Measurements from ENCODE around the gene SGMS1.
A peak's percentile ranks its signal among the peaks of the same experiment; 100 is the strongest.

SGMS1 gene

DNA sequence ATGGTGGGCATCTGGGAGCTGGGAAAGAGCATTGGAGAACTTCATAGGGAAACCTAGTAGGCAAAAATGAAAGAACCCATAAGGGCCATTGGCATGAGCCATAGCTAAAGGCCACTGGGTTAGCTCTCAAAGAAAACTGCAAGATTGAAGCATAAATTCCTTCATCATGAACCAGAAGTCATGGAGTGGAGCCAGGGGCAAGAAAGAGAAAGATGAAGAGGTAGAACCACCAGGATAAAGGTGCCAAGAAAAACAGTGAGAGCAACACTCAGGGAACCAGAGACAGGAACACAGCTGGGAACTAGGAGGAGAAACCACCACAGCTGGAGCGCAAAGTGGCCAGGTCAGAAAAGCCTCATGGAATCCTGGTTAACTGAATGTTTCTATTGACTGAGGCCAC lies 11.5 kb upstream of the SGMS1 start:
- DNase-seq: no peak

DNA sequence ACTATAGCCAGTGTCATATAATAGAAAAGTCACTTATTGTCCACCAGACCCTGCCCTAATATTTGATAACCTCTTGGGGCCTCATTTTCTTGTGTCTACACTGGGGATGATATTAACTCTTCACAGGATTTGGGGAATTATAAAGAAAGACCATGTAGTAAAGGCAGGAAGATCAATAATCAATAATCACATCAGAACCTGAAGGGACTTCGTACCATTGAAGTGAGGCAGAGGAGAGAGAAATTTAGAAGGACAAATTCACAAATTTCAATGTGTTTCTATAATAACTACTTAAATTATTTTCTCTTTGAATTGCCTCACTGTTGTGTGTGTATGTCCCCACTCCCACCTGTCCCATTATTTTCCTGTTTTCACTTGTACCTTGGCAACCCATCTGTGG lies 10.7 kb upstream of the SGMS1 start:
- no peak for DNase-seq

DNA sequence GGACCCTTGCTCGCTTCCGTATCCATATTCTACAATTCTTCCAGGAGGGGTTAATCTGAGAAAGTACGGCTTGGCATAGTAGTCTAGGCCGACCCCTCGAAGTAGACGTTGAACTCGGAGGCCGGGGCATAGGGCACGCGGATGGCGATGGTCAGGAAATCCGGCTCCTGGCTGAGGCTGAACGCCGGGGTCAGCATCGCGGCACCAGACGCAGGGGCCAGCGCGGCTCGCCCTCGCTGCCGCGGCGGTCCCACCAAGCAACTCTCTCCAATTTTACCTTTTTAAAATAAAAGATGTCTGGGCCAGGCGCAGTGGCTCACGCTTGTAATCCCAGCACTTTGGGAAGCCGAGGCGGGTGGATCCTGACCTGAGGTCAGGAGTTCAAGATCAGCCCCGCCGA lies 7.3 kb upstream of the SGMS1 start:
- no peak for DNase-seq

DNA sequence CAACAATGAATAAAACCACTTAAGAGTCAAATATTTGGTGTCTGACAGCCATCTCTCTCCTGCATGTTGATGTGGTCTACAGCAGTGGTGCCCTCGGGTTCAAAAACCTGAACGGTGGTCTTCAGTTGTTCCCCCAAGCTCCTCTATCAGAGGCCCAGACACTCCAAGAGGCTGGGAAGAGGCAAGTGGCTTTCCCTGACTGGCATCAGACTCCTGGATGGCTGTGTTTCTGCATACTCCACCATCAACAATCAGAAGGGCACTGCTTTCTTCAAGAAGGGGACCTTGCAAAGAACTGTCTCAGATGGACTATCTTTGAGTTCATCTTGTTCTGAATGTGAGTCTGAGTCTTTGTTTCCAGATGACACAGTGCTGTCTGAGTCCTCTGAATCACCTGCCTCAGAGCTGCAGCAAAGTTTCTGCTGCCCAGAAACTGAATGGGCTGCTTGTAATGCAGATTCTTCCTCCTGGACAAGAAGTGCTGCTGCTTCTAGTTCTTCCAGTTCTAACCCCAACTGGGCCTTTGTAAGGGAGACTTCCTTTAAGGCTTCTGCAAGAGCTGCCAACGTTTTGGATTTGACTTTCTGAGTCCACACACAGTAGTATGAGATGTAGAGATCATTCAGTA lies 5.9 kb upstream of the SGMS1 start:
- no peak for DNase-seq

DNA sequence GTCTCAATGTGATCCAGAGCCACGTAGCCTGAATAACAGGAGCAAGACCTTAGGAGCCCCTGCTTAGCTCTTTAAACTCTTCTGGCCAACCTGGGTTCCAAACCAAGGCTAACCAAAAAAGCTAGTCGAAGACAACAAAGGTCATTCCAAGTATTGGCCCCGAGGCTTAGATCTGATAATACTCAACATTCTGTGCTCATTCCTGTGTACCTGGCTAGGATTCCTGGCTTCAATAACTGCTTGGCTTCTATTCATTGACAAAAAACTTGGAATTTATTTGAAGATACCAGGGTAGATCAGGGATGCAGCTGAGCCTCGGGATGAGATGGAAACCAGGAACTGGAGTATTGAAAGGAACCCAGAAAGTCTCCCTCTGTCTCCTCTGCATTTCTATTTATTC lies 4.1 kb upstream of the SGMS1 start:
- DNase-seq: no peak

DNA sequence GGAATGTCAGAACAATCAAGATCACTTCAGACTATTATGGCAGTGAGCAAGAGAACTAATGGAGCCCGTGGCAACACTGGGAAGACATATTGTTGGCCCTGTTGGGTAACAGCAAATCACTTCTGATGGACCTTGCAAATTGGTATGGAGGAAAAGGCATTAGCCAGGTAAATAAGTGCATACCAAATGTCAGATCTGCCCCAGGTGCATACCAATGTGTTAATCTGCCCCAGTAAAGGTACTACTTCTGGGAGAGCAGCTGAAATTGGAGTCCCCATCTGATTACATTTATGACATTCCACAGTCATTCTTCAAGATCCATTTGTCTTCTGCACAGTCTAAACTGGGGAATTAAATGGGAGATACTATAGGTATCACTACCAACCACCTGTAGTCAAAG lies 3.7 kb upstream of the SGMS1 start:
- no peak for DNase-seq

DNA sequence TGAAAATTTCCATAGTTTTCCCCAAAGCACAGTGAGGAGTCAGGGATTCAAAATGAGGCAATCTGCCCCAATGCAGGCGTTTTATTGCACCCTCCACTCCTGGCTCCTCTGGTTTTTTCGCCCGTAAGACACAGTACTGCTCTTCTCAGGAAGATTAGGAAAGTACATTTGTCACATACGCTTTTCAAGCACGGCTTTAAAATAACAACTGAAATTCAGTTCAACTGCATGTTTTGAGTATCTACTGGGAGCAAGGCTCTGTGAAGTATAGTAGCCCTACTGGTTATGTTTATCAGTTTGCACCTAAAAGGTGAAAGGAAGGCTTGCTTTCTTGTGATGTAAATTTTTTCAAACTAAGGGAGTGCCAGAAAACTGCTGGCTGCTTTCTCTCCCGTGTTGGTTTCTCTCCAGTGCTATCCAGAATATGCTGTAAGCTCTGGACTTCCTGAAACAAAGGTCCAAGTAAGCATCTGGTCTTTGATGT lies 1.9 kb upstream of the SGMS1 start:
- DNase-seq: no peak

DNA sequence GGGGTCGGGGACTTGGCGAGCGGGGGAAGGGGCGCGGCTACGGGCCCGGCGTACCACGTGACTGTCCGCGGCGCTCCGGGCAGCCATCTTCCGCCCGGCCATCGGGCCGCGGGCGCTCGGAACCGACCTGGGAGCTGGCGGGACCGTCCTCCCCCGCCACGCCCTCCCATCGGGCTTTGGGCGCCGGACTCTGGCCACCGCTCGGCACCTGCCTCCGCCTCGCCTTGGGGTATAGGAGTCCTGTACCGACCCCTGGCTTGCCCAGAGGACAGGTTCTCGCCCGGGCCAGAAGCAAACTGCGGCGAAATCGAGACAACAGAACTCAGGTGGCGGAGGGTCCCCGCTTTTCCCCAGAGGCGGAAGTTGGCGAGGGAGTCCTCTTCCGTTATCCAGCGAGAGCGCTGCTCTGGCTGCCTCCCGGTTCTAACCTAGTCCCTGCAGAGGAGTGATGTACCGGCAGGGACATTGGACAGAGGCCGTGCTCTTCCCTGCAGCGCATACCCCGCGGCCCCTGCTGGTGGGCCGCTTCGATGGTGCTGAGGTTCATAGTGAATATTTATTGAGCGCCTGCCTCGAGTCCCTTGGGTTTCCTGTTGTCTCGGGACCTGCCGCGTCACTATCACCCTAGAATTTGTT lies 1.2 kb upstream of the SGMS1 start:
- DNase-seq: peak; percentile 65

DNA sequence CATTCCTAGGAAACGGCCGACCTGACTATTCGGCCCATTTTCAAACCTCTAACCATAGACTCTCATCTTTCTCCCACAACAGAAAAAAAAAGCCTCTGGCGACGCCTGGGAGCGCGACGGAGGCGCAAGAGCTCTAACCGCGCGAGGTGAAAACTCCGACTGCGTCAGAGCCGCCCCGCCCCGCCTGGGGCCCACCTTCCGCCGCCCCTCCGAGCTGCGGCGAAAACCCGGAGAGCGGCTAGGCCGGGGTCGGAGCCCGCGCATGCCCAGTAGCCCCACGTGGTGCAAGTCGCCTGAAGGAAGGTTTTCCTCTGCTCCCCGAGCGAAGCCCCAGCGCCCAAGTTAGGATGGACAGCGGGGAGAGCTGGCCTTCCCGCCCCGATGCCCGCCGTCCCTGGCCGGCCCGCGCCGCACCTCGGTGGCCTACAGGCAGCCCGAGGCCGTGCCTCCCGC lies 683 bp upstream of the SGMS1 start:
- peak; percentile 97 for DNase-seq

DNA sequence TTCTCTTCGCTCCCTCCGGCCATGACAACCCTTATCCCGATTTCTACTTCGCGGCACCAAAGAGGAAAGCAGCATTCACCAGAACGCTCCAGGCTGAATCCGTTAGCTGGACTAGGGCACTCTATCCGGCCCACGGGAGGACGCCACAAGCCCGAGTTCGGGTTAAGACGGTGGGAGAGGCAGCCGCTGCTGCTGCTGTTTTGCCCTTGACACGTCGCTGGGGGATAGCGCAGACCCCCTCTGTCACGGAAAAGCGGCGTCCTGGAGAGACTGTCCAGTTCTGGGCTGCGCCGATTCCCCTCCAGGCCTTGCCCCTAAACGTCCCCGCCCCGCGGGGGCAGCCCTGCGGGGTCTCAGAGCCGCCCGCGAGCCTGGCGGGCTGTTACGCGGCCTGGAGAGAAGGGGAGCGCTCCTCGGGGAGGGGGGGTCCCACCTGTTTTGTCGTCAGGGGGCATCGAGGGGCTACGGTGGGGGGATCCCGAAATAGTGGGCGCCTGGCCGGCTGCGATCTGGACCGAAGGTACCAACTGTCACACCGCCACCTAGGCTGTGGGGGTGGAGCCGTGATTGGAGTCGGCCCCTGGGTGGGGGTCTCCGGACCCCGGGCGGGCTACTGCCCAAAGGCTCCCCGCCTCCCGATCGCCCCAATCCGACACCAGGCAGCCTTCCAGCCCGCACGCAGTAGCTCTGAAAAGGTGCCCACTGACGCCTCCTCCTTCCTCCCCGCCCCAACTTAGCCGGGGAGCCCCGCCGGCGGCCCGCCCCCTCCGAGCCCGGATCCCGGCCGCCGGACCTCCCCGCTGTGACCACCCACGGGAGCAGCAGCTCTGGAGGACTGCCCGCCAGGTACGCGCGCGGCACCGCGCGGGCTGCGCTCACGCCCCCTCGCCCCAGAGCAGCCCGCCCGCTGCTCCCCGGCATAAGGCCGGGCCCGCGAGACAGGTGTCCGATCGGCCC lies 772 bp downstream of the SGMS1 start:
- peak; percentile 54 for DNase-seq

DNA sequence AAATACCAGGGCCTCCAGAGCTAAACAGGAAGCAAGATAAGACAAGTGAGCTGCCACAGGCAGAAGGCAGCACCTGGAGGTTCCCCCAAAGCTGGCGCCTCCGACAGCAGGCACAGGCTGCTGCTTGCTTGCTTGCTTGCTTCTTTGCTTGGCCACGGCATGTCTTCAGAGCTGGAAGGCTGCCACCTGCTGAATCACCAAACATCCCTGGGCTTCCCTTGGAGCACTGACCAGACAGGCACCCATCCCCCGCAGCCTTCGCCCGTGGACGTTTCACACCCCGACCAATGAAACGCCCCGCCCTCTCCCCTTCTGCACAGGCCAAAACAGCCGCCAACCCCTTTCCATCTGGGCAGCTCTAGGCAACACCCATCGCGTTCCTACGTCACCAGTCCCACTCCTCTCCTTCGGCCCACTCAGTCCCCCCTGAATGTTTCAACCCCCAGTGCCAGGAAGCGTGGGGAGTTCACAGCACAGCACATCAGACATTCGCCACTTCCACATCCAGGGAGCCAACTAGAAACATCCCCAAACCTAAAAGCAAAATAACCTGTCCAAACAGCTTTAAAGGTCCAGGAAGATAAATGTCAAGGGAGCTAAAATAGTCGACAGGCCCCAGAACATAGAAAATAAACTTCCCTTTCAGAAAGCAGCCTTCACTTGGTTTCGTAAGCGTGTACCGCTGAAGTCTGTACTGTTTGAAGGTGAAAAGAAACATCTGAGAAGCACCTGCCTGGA lies 1.6 kb downstream of the SGMS1 start:
- peak; percentile 62 for DNase-seq

DNA sequence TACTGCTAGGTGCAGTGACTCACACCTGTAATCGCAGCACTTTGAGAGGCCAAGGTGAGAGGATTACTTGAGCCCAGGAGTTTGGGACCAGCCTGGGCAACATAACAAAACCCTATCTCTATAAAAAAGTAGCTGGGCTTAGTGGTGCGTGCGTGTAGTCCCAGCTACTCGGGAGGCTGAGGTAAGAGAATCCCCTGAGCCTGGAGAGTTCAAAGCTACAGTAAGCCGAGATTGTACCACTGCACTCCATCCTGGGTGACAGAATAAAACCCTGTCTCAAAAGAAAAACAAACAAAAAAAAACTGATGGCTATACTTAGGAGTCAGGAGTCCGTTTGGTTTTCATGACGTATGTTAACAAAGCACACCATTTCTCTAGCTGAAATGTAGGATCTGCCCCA lies 2.9 kb downstream of the SGMS1 start:
- DNase-seq: no peak

DNA sequence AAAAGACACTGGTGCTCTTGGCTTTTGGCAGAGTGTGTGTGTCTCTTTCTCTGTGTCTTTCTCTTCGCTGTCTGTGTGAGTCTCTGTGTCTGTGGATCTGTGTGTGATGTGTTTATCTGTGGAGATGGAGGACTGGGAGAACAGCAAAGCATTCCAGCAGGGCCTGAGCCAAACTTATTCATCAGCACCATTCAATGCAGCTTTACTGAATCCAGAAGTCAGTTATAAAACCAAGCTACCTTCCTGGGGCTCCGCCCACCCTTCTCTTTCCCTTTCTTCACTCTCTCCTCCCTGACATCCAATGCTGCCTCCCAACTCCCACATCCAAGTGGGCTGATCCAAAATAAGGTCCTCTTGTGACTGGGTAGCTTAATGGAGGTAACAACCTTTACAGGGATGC lies 3.9 kb downstream of the SGMS1 start:
- DNase-seq: no peak

DNA sequence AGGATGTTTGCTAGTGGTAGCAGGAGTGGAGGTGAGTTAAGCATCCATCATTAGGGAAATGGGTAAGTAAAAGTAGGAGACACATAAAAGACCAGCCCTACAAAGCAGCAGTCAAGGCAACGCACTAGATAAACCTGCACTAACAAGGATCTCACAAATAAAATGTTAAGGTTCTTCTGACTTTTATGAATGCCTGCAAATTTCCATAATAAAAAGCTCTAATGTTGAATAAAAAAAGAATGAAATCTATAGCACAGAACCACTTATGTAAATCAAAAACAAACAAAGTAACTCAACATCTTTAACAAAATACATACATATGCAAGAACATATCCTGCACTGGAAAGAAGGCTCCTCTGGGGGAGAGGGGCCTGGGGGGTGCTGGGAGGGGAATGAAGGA lies 4.6 kb downstream of the SGMS1 start:
- DNase-seq: no peak

DNA sequence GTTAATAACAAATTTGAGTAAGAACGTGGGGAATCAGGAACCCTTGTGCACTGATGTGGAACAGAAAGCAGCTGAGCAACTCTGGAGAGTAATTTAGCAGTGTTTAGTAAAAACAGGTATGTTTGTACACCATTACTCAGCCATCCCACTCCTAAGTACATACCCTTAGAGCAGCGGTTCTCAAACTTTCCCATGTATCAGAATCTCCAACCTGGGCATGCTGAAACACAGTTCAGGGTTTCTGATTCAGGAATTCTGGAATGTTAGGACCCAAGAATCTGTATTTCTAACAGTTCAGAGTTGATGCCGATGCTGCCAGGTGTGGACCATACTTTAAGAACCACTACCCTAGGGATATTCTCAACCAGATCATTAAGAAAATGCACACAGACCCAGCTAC lies 5.1 kb downstream of the SGMS1 start:
- DNase-seq: no peak

DNA sequence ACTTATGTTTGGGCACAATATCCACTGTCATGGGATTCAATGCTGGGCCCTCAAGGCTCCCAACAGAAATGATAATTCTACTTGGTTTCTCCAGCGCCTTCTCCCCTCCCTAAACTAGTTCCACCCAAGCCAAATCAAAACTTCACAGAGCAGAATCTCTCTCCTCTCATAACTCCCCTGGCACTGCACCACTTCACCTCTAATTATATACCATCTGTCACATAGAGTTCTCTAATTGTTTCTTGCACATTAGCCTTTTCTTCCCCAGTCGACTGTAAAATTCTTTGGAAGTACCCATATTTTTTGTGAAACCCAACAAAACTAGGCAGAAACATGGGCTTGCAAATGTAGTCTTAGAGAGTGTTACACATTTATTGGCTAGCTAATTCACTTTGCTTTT lies 8.1 kb downstream of the SGMS1 start:
- DNase-seq: no peak

DNA sequence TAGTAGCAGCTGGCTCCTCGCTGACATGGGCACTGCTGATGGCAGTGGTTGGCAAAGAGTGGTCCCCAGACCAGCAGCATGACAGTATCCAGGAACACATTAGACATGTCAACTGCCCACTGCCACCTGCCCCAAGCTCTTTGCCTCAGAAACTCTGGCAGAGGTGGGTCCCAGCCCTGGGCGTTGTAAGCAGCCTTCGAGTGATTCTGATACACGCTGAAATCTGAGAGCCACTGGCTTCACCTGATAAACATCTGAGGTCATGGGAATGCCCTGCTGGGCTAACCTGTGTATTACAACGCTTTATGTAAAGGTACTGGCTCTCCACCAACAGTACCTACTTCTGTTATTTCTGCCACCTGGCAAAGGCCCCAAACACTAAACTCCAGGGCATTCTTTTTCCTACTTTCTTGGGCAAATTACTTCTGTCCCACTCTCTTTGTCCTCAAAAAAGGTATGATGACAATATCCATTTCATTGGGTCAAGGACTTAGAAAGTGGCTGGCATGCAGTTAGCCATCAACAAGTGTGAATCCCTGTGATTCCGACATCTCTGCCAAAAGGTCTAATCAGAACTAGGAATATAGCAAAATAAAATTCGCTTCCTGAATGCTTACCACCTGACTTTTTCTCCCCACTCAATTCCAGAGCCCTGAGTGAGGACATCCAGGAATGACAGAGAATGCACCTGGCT lies 9.2 kb downstream of the SGMS1 start:
- DNase-seq: peak; percentile 17

DNA sequence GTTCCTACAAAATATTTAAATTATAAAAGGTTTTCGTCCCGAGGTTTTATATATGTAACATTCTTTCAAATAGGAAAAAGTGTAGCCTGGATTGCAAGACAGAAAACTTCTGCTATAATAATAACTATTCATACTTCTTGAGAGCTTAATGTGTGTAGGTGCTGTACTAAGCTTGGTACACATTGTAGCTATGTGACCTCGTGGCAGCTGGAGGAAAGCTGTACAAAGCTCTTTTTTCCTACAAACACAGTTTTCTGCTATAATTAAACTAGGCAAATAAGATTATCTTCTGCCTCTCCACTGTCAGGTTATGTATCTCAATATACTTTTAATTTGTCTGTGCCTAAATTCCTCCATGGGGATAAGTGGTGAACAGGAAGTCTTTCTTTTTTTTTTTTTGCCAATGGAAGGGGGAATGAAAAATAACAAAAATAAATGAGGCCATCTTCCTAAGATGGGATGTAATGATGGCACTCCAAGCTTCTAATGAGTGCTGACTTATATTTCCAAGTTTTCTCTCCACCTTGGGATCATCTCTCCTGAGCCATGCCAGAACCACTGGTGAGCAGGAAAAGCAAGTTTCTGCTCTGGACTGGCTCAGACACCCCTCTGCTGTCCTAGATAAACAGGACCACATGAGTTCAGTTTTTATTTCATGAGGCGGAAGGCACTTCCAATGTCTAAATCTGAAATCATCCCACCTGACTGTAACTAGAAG lies 9.9 kb downstream of the SGMS1 start:
- no peak for DNase-seq

DNA sequence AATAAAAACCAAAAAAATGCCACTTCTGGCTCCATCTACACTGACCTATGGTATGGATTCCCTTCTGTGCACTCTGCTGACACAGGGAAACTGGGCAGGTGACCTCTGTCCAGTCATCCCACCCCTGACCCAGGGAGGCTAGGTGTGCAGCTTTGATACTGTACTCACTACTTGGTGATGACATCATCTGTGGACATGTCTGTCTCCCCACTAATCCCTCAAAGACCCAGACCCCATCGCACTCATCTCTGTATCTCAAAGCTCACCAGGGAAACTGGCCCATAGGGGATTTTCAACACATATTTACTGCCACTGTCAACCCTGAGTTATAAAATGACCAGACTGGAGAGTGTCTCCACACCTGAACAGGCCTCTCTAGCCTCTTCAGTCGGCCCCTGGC lies 10.6 kb downstream of the SGMS1 start:
- DNase-seq: no peak

DNA sequence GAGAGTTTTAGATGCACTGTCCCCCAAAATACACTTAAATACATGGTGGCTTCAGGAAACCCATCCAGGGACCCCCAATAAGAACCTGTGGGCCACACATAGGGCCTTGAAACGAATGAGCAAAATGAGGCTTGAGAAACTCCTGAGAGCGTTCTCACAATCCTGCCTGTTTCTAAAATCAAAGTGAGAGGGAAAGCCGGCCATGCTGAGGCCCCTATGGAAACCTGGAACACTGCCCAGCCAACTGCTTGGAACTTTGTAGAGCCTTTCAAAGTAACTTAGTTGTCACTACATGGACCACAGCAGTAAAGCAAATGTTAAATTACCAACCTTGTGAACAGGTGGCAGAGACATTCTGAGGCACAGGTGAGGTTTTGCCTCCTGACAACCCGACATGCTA lies 13.4 kb downstream of the SGMS1 start:
- no peak for DNase-seq

DNA sequence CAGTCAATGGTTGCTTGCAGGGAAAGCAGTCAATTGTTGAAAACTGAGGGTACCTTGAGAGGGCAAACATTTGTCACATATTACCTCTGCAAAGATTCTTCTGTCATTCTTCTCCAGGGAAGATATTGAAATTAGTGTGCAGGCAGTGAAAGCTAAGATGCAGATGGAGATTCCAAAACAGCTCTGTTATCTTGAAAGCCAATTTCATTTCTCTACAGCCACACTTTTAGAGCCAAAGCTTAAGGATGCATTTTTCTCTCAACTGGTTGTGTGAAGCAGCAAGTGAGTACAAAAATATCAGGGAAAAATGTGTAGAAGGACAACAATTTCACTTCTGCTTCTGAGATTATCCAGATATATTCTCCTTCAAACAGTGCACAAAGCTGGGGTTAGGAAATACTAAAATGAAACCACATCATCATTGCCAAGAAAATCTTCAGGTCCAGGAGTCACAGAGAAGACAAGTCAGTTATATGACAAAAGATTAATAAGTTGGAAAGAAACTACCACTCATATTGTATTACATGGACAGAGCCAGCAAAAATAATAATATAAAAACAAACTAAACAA lies 16.3 kb downstream of the SGMS1 start:
- no peak for DNase-seq

DNA sequence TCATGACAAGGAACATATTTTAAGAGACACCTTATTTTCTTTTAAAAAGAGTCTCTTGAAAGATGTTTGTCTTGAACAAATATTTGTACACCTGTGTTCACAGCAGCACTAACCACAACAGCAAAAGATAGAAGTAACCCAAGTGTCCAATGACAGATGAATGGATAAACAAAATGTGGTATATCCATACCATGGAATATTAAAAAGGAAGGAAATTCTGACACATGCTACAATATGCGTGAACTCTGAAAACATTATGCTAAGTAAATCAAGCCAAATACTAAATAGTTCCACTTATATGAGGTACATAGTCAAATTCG lies 17.8 kb downstream of the SGMS1 start:
- no peak for DNase-seq

All from activated naive CD4-positive, alpha-beta T cell treated with Interleukin-2 at 50 U/mL for 16 hours (primary cell).